HepG2 (cell line): ENCODE results near the gene AFF4. TPM values are rescaled to one million over a fixed set of nuclear protein-coding genes. Genes with fewer than 3 reads are reported as not detected.

Source experiments
- GLI4 ChIP-seq: sonication (generic); formaldehyde crosslinking; IDR thresholded peaks from 2 replicates; pipeline ENCODE4 v1.5.1; 2020; ENCODE audit warnings: missing genetic modification reagents, mild to moderate bottlenecking, moderate library complexity, borderline replicate concordance
- HNRNPH1 ChIP-seq: fragments of 200-400 bp; formaldehyde crosslinking; optimal IDR thresholded peaks from 2 replicates; pipeline ENCODE3; 2017; ENCODE audit warnings: mild to moderate bottlenecking, low read depth, low read length
- HOXA7 ChIP-seq: sonication (generic); formaldehyde crosslinking; IDR thresholded peaks from 2 replicates; pipeline ENCODE4 v1.8.1; 2022; ENCODE audit warnings: mild to moderate bottlenecking, missing genetic modification reagents, moderate library complexity
- IRF1 ChIP-seq: sonication (generic); formaldehyde crosslinking; IDR thresholded peaks from 2 replicates; pipeline ENCODE4 v1.4.0; 2020; ENCODE audit warnings: low read depth, mild to moderate bottlenecking, missing genetic modification reagents
- MLX ChIP-seq: IDR thresholded peaks from 2 replicates; pipeline ENCODE4 v1.6.1; 2016
- NCOA5 ChIP-seq: sonication (generic); formaldehyde crosslinking; IDR thresholded peaks from 2 replicates; pipeline ENCODE4 v1.4.0; 2020; ENCODE audit warnings: missing genetic modification reagents
- RXRA ChIP-seq: sonication (generic); formaldehyde crosslinking; IDR thresholded peaks from 2 replicates; pipeline ENCODE4 v1.5.1; 2020; ENCODE audit warnings: missing genetic modification reagents
- STAG1 ChIP-seq: sonication (generic); formaldehyde crosslinking; IDR thresholded peaks from 2 replicates; pipeline ENCODE4 v1.4.0; 2020; ENCODE audit warnings: missing genetic modification reagents
- TCF12 ChIP-seq, 2 experiments: fragments of 450-650 bp in 1 of 2; sonication (generic) in 1 of 2; formaldehyde crosslinking in 1 of 2; IDR thresholded peaks; 2 replicates each; pipeline versions ENCODE4 v1.6.1 to v1.8.0; 2017 to 2022; ENCODE audit warnings: antibody characterized with exemption in 1 of 2, mild to moderate bottlenecking in 1 of 2, missing genetic modification reagents in 1 of 2, moderate library complexity in 1 of 2
- TRAFD1 ChIP-seq: sonication (generic); formaldehyde crosslinking; IDR thresholded peaks from 2 replicates; pipeline ENCODE4 v1.5.1; 2020; ENCODE audit warnings: missing genetic modification reagents, mild to moderate bottlenecking, borderline replicate concordance
- XRCC5 ChIP-seq: fragments of 200-400 bp; formaldehyde crosslinking; optimal IDR thresholded peaks from 2 replicates; pipeline ENCODE3; 2017; ENCODE audit warnings: mild to moderate bottlenecking, low read length
- YEATS2 ChIP-seq: sonication (generic); formaldehyde crosslinking; IDR thresholded peaks from 2 replicates; pipeline ENCODE4 v1.4.0; 2020; ENCODE audit warnings: missing genetic modification reagents, borderline replicate concordance
- ZBTB1 ChIP-seq: sonication (generic); formaldehyde crosslinking; IDR thresholded peaks from 2 replicates; pipeline ENCODE4 v1.4.0; 2020; ENCODE audit warnings: missing genetic modification reagents, borderline replicate concordance
- ZC3H13 ChIP-seq: sonication (generic); formaldehyde crosslinking; IDR thresholded peaks from 2 replicates; pipeline ENCODE4 v1.8.1; 2023; ENCODE audit warnings: mild to moderate bottlenecking, missing genetic modification reagents, moderate library complexity
- ZFP1 ChIP-seq: IDR thresholded peaks from 2 replicates; pipeline ENCODE4 v1.6.1; 2016
- ZFP37 ChIP-seq: sonication (generic); formaldehyde crosslinking; IDR thresholded peaks from 2 replicates; pipeline ENCODE4 v1.4.0; 2020; ENCODE audit warnings: missing genetic modification reagents, borderline replicate concordance
- ZFP41 ChIP-seq: sonication (generic); formaldehyde crosslinking; IDR thresholded peaks from 2 replicates; pipeline ENCODE4 v1.4.0; 2020; ENCODE audit warnings: mild to moderate bottlenecking, missing genetic modification reagents, borderline replicate concordance
- ZNF263 ChIP-seq: sonication (generic); formaldehyde crosslinking; IDR thresholded peaks from 2 replicates; pipeline ENCODE4 v1.4.0; 2020; ENCODE audit warnings: missing genetic modification reagents
- ZNF33B ChIP-seq: sonication (generic); formaldehyde crosslinking; IDR thresholded peaks from 2 replicates; pipeline ENCODE4 v1.5.1; 2020; ENCODE audit warnings: mild to moderate bottlenecking, missing genetic modification reagents
- ZNF597 ChIP-seq: sonication (generic); formaldehyde crosslinking; IDR thresholded peaks from 2 replicates; pipeline ENCODE4 v1.5.0; 2020; ENCODE audit warnings: missing genetic modification reagents
- ZNF746 ChIP-seq: sonication (generic); formaldehyde crosslinking; IDR thresholded peaks from 2 replicates; pipeline ENCODE4 v1.8.0; 2022; ENCODE audit warnings: mild to moderate bottlenecking, missing genetic modification reagents
- ZUFSP ChIP-seq: sonication (generic); formaldehyde crosslinking; IDR thresholded peaks from 2 replicates; pipeline ENCODE4 v1.9.0; 2021; ENCODE audit warnings: missing genetic modification reagents, mild to moderate bottlenecking, borderline replicate concordance
- ZZZ3 ChIP-seq: sonication (generic); formaldehyde crosslinking; IDR thresholded peaks from 2 replicates; pipeline ENCODE4 v1.4.0; 2020; ENCODE audit warnings: missing genetic modification reagents, mild to moderate bottlenecking, borderline replicate concordance
- polyA plus RNA-seq, 8 experiments: library from polyadenylated mRNA; depleted of rRNA in 3 of 8; stranded (reverse) in 7 of 8; unstranded in 1 of 8; fragments of >200 nt; fragmentation: Illumina TruSeq in 4 of 8; extraction: Trizol in 4 of 8; gene quantifications; 2 replicates each; pipeline versions ENCODE4 v1.2.1 to v1.2.3, GENCODE V29; 2011 to 2016; ENCODE audit warnings: low read depth in 4 of 8, missing spikeins in 1 of 8, mixed read lengths in 1 of 8; ENCODE audit not compliant: insufficient read depth in 1 of 8
- total RNA-seq, 5 experiments: library from RNA; depleted of rRNA; stranded (reverse); fragments of >200 nt; fragmentation: Illumina TruSeq; extraction: Trizol; gene quantifications; 2 replicates each; pipeline ENCODE4 v1.2.3, GENCODE V29; 2016; ENCODE audit warnings: low read depth in 1 of 5

Gene AFF4
- total and polyA plus RNA-seq, 2 of the 13 experiments (the other 11 are each of a cell fraction or from before 2014, with no cell fraction given), result 22.1 to 25.5 TPM

- TF ChIP-seq NCOA5 (CRISPR knock-in tag), result no peak
- TF ChIP-seq TCF12 (IDR thresholded peaks at IDR 0.05), result no peak
- TF ChIP-seq TCF12 (CRISPR knock-in tag; IDR thresholded peaks at IDR 0.05), result no peak; the same call in 1 of the 2 replicates
- no peak for TF ChIP-seq STAG1 (CRISPR knock-in tag)
- TF ChIP-seq RXRA (CRISPR knock-in tag), result peak; percentile 64; the same call in 1 of the 2 replicates
- no peak for TF ChIP-seq HNRNPH1
- no peak for TF ChIP-seq HOXA7 (CRISPR knock-in tag)
- no peak for TF ChIP-seq ZNF263 (CRISPR knock-in tag)
- TF ChIP-seq ZUFSP, result no peak
- no peak for TF ChIP-seq ZNF33B (CRISPR knock-in tag)
- no peak for TF ChIP-seq ZNF597
- TF ChIP-seq MLX, result peak; percentile 22; the same call in 1 of the 2 replicates
- no peak for TF ChIP-seq ZNF746 (CRISPR knock-in tag)
- no peak for TF ChIP-seq XRCC5
- TF ChIP-seq ZC3H13 (CRISPR knock-in tag), result no peak
- TF ChIP-seq TRAFD1 (CRISPR knock-in tag), result no peak
- no peak for TF ChIP-seq ZFP37 (CRISPR knock-in tag)
- TF ChIP-seq ZZZ3, result peak; percentile 55; the same call in 1 of the 2 replicates
- TF ChIP-seq ZFP1 (CRISPR knock-in tag), result no peak
- no peak for TF ChIP-seq GLI4 (CRISPR knock-in tag)
- TF ChIP-seq ZBTB1, result no peak
- peak; percentile 30; the same call in 1 of the 2 replicates for TF ChIP-seq YEATS2
- TF ChIP-seq IRF1 (CRISPR knock-in tag), result 0 out of 2 replicates have a peak, but pooled peaks have one; percentile 4
- TF ChIP-seq ZFP41 (CRISPR knock-in tag), result no peak
Observed at GRCh38 chr5:132837868-132838267, 125.6 kb downstream of the AFF4 start (continued).
